Sigmoid colon (tissue), 7 donors: ENCODE data around the gene TACC2. TPM values are rescaled to one million over a fixed set of nuclear protein-coding genes. Genes with fewer than 3 reads are reported as not detected.

Experiments used
- DNase-seq: peaks from one replicate; pipeline ENCODE4 v3.0.0-alpha.2; 2019
- H3K27ac ChIP-seq, 4 donors: fragments of 200-600 bp; sonication (generic); one replicate each; pipeline ENCODE4 v1.5.1; 2016 to 2019; ENCODE audit warnings: mild to moderate bottlenecking in 1 of 4
- H3K27me3 ChIP-seq, 3 donors: fragments of 200-600 bp; sonication (generic); one replicate each; pipeline ENCODE4 v1.5.1; 2019; ENCODE audit warnings: mild to moderate bottlenecking in 1 of 3
- H3K36me3 ChIP-seq, 4 donors: fragments of 200-600 bp; sonication (generic); one replicate each; pipeline ENCODE4 v1.5.1; 2016 to 2019
- H3K4me1 ChIP-seq, 4 donors: fragments of 200-600 bp; sonication (generic); one replicate each; pipeline ENCODE4 v1.5.1; 2017 to 2019
- H3K4me3 ChIP-seq, 4 donors: fragments of 200-600 bp; sonication (generic); one replicate each; pipeline ENCODE4 v1.5.1; 2017 to 2019; ENCODE audit warnings: mild to moderate bottlenecking in 2 of 4, moderate library complexity in 1 of 4
- H3K9me3 ChIP-seq, 4 donors: fragments of 200-600 bp in 3 of 4; sonication (generic) in 3 of 4; one replicate each; pipeline versions ENCODE4 v1.5.1 to v1.6.1; 2013 to 2019
- CTCF ChIP-seq, 4 experiments: fragments of 450-650 bp in 3 of 4; fragments of 200-600 bp in 1 of 4; IDR thresholded peaks; one replicate each; pipeline ENCODE4 v1.5.1; 2016 to 2019; ENCODE audit warnings: antibody characterized with exemption in 4 of 4, mild to moderate bottlenecking in 3 of 4, moderate library complexity in 2 of 4
- EP300 ChIP-seq, 4 donors: sonication (generic); formaldehyde crosslinking; IDR thresholded peaks; one replicate each; pipeline ENCODE4 v1.6.1; 2017; ENCODE audit warnings: antibody characterized with exemption in 4 of 4
- POLR2A ChIP-seq, 2 donors: fragments of 450-650 bp; IDR thresholded peaks; one replicate each; pipeline ENCODE4 v1.6.1; 2016; ENCODE audit warnings: antibody characterized with exemption in 2 of 2, mild to moderate bottlenecking in 2 of 2, moderate library complexity in 2 of 2
- POLR2AphosphoS5 ChIP-seq, 4 donors: sonication (generic); formaldehyde crosslinking; IDR thresholded peaks; one replicate each; pipeline ENCODE4 v1.6.1; 2017; ENCODE audit warnings: antibody characterized with exemption in 4 of 4
- WGBS, 2 donors: extraction: QIAGEN DNeasy Blood & Tissue Kit; methylation state at CpG; one replicate each; pipeline ENCODE4 v1.1.7; 2013; 5-methylcytosine and 5-hydroxymethylcytosine counted together
- intact Hi-C: fragments of 100-400 bp; cut with DNase I; formaldehyde crosslinking; loops from one replicate; pipeline ENCODE4 v1.15.1; 2023
- polyA plus RNA-seq, 3 donors: library from polyadenylated mRNA; stranded (reverse); fragments of 200-250 nt; gene quantifications; one replicate each; pipeline ENCODE4 v1.2.3, GENCODE V29; 2013
- total RNA-seq, 4 donors: library from RNA; depleted of rRNA; stranded (reverse); fragments of >200 nt; gene quantifications; one replicate each; pipeline ENCODE4 v1.1.0, GENCODE V29; 2016
- donor health status: healthy with polysubstance abuse.
- donor health status: Bipolar disorder and iron deficiency.
- donor health status: healthy.

The TACC2 gene
- total and polyA plus RNA-seq, 7 donors: 43.7 to 173 (median 71.0) TPM

- no peak for DNase-seq
- no peak for TF ChIP-seq EP300 (IDR thresholded peaks at IDR 0.05)
- TF ChIP-seq POLR2A (IDR thresholded peaks at IDR 0.05): no peak
- no peak for TF ChIP-seq POLR2AphosphoS5 (IDR thresholded peaks at IDR 0.05)
- TF ChIP-seq CTCF (IDR thresholded peaks at IDR 0.05): no peak
- intact Hi-C loops: no loop called here
- no peaks in the 10 kb centered on the region for H3K9me3 ChIP-seq
- no peak overlapping the region for H3K4me3 ChIP-seq
- no peaks in the 10 kb centered on the region for H3K27me3 ChIP-seq
- no peak overlapping the region for H3K27ac ChIP-seq
- H3K36me3 ChIP-seq: peaks cover 3 to 77% (median 34%) of the 10 kb centered on the region in 4 donors
- no peaks in the 10 kb centered on the region for H3K4me1 ChIP-seq
- WGBS, 2 donors: 84 to 94% methylated on average over 11 of the region's 11 CpGs
Observed at GRCh38 chr10:122233857-122234348, 244.9 kb downstream of the TACC2 start.

- no peak for DNase-seq
- Histone ChIP-seq H3K36me3 (peaks cover 3 to 77% (median 37%) of the 10 kb centered on the region in 4 donors), H3K4me1 (no peaks in the 10 kb centered on the region), H3K27ac (no peak overlapping the region), H3K9me3 (no peaks in the 10 kb centered on the region), H3K4me3 (no peak overlapping the region), H3K27me3 (no peaks in the 10 kb centered on the region)
- no peak for TF ChIP-seq POLR2AphosphoS5 (IDR thresholded peaks at IDR 0.05)
- no peak for TF ChIP-seq EP300 (IDR thresholded peaks at IDR 0.05)
- TF ChIP-seq POLR2A (IDR thresholded peaks at IDR 0.05): no peak
- no peak for TF ChIP-seq CTCF (IDR thresholded peaks at IDR 0.05)
- 82 to 86% methylated on average over 2 of the region's 2 CpGs for WGBS, 2 donors
- intact Hi-C loops: no loop called here
Observed at GRCh38 chr10:122234416-122234815, 245.5 kb downstream of the TACC2 start.

GRCh38 chr10:122236690-122237306 is 247.8 kb downstream of the TACC2 start:
- Histone ChIP-seq H3K27me3 (no peaks in the 10 kb centered on the region), H3K9me3 (no peaks in the 10 kb centered on the region), H3K36me3 (peaks cover under 1 to 77% (median 51%) of the 10 kb centered on the region in 4 donors), H3K27ac (no peak overlapping the region), H3K4me3 (no peak overlapping the region), H3K4me1 (no peaks in the 10 kb centered on the region)
- intact Hi-C loops: no loop called here
- WGBS, 2 donors: 95 to 97% methylated on average over 5 of the region's 5 CpGs
- no peak for DNase-seq
- TF ChIP-seq POLR2AphosphoS5 (IDR thresholded peaks at IDR 0.05): no peak
- no peak for TF ChIP-seq POLR2A (IDR thresholded peaks at IDR 0.05)
- TF ChIP-seq EP300 (IDR thresholded peaks at IDR 0.05): no peak
- TF ChIP-seq CTCF (IDR thresholded peaks at IDR 0.05): no peak

GRCh38 chr10:122237331-122237990 is 248.5 kb downstream of the TACC2 start:
- H3K27ac ChIP-seq: no peak overlapping the region
- TF ChIP-seq CTCF (IDR thresholded peaks at IDR 0.05) (no peak), POLR2A (IDR thresholded peaks at IDR 0.05) (no peak), EP300 (IDR thresholded peaks at IDR 0.05) (no peak), POLR2AphosphoS5 (IDR thresholded peaks at IDR 0.05) (no peak)
- no peaks in the 10 kb centered on the region for H3K4me1 ChIP-seq
- peak; percentile 28 for DNase-seq
- no peaks in the 10 kb centered on the region for H3K27me3 ChIP-seq
- WGBS, 2 donors: 60 to 84% methylated on average over 17 of the region's 17 CpGs
- H3K9me3 ChIP-seq: no peaks in the 10 kb centered on the region
- H3K4me3 ChIP-seq: no peak overlapping the region
- intact Hi-C loops: no loop called here
- H3K36me3 ChIP-seq: peaks cover 7 to 82% (median 55%) of the 10 kb centered on the region in 4 donors
